Endodermal cell (in vitro differentiated cells): ENCODE data around the gene OSBPL8. TPM values are rescaled to one million over a fixed set of nuclear protein-coding genes. Genes with fewer than 3 reads are reported as not detected.
"Not testable (repeated sequence)": the region's sequence is repeated elsewhere in the genome, so short reads cannot be mapped to it uniquely, and the experiment has no call there.

Experiments used
- DNase-seq: peaks from one replicate; pipeline ENCODE4 v3.0.0-alpha.2; 2017
- H3K27ac ChIP-seq: 2 replicates; pipeline ENCODE4 v1.5.1; 2013; ENCODE audit warnings: mild to moderate bottlenecking, low read depth, low read length, moderate library complexity
- H3K27me3 ChIP-seq: 2 replicates; pipeline ENCODE4 v1.6.1; 2013; ENCODE audit warnings: mild to moderate bottlenecking, low read length, moderate library complexity; ENCODE audit not compliant: insufficient read depth, control insufficient read depth, poor library complexity, severe bottlenecking
- H3K36me3 ChIP-seq: 2 replicates; pipeline ENCODE4 v1.7.0; 2013; ENCODE audit warnings: mild to moderate bottlenecking, low read length, moderate library complexity; ENCODE audit not compliant: control insufficient read depth, insufficient read depth
- H3K4me1 ChIP-seq: one replicate; pipeline ENCODE4 v1.7.0; 2013; ENCODE audit warnings: low read length; ENCODE audit not compliant: control insufficient read depth, insufficient read depth
- H3K4me3 ChIP-seq: 2 replicates; pipeline ENCODE4 v1.5.1; 2013; ENCODE audit warnings: mild to moderate bottlenecking, low read length, moderate library complexity
- H3K9ac ChIP-seq: 2 replicates; pipeline ENCODE4 v1.6.1; 2013; ENCODE audit warnings: mild to moderate bottlenecking, low read length, moderate library complexity; ENCODE audit not compliant: poor library complexity, severe bottlenecking; ENCODE audit errors: extremely low read depth
- H3K9me3 ChIP-seq: 2 replicates; pipeline ENCODE4 v1.6.1; 2013; ENCODE audit warnings: mild to moderate bottlenecking, low read length, moderate library complexity; ENCODE audit not compliant: control insufficient read depth
- H3K27ac Mint-ChIP-seq: 2 replicates; pipeline ENCODE4 v1.8.0; 2020; ENCODE audit warnings: mixed read lengths
- H3K27me3 Mint-ChIP-seq: 2 replicates; pipeline ENCODE4 v1.8.0; 2021; ENCODE audit warnings: mild to moderate bottlenecking, mixed read lengths; ENCODE audit not compliant: insufficient read depth
- H3K36me3 Mint-ChIP-seq: 2 replicates; pipeline ENCODE4 v1.8.0; 2020; ENCODE audit warnings: low read depth, mixed read lengths
- H3K4me1 Mint-ChIP-seq: 2 replicates; pipeline ENCODE4 v1.8.0; 2020; ENCODE audit warnings: mixed read lengths
- H3K4me3 Mint-ChIP-seq: 2 replicates; pipeline ENCODE4 v1.8.0; 2020; ENCODE audit warnings: mild to moderate bottlenecking, moderate library complexity, mixed read lengths
- H3K9me3 Mint-ChIP-seq: 2 replicates; pipeline ENCODE4 v1.8.0; 2020; ENCODE audit warnings: mild to moderate bottlenecking, mixed read lengths
- CTCF ChIP-seq: fragments of 200-600 bp; sonication (generic); conservative IDR thresholded peaks from 2 replicates; pipeline ENCODE4 v1.5.0; 2021; ENCODE audit warnings: antibody characterized with exemption, mild to moderate bottlenecking
- WGBS, 2 experiments: methylation state at CpG; one replicate each; pipeline versions ENCODE4 v1.1.5 to v1.1.7; 2013; ENCODE audit warnings: missing lambda C conversion rate in 2 of 2, mixed read lengths in 1 of 2; ENCODE audit not compliant: insufficient coverage in 1 of 2, insufficient read length in 1 of 2; 5-methylcytosine and 5-hydroxymethylcytosine counted together
- total RNA-seq, 2 donors: library from RNA; stranded (reverse); fragmentation: NEBNext Ultra II Directional in 1 of 2; extraction: Animal tissue kit (Norgen Biotek cat#: 25700) in 1 of 2; gene quantifications; 2 replicates in 1 of 2; 3 replicates in 1 of 2; pipeline ENCODE4 v1.2.1, GENCODE V29; 2021

Gene OSBPL8
- total RNA-seq, 2 donors from 2014 or later = 44.0 to 58.8 TPM

- peaks cover 50% of the 10 kb centered on the region for H3K36me3 ChIP-seq
- Mint-ChIP-seq H3K4me1 (no peaks in the 10 kb centered on the region), H3K9me3 (peaks cover 11% of the 10 kb centered on the region), H3K27me3 (no peaks in the 10 kb centered on the region), H3K4me3 (no peak overlapping the region), H3K36me3 (peaks cover 67% of the 10 kb centered on the region), H3K27ac (no peak overlapping the region)
- no peak overlapping the region for H3K27ac ChIP-seq
- no peaks in the 10 kb centered on the region for H3K27me3 ChIP-seq
- no peak overlapping the region for H3K4me3 ChIP-seq
- no peak overlapping the region for H3K9ac ChIP-seq
- no peak for DNase-seq
- H3K4me1 ChIP-seq = no peaks in the 10 kb centered on the region
- no peak for TF ChIP-seq CTCF
- WGBS, 2 experiments = 92% methylated on average over 1 of the region's 1 CpG; no CpG with 5 or more reads in 1 of the 2 experiments
- peaks cover 12% of the 10 kb centered on the region for H3K9me3 ChIP-seq
These were observed 193.4 kb downstream of the OSBPL8 start for GRCh38 chr12:76366163-76366562.

- not testable (repeated sequence) for H3K4me1 Mint-ChIP-seq, H3K27me3 Mint-ChIP-seq, H3K27ac ChIP-seq, H3K27ac Mint-ChIP-seq, H3K4me3 Mint-ChIP-seq, H3K4me1 ChIP-seq, H3K27me3 ChIP-seq, DNase-seq, H3K4me3 ChIP-seq, H3K9ac ChIP-seq
- 92 to 94% methylated on average over 2 to 5 of the region's 5 CpGs for WGBS, 2 experiments
- peaks cover 78% of the 10 kb centered on the region for H3K36me3 Mint-ChIP-seq
- Histone ChIP-seq H3K9me3 (peaks cover 12% of the 10 kb centered on the region), H3K36me3 (peaks cover 40% of the 10 kb centered on the region)
- peaks cover 11% of the 10 kb centered on the region for H3K9me3 Mint-ChIP-seq
These were observed 195.4 kb downstream of the OSBPL8 start for GRCh38 chr12:76364131-76364530.

- H3K4me3 ChIP-seq = no peak overlapping the region
- no peak for DNase-seq
- 92 to 95% methylated on average over 9 of the region's 9 CpGs for WGBS, 2 experiments
- no peaks in the 10 kb centered on the region for H3K4me1 ChIP-seq
- no peaks in the 10 kb centered on the region for H3K4me1 Mint-ChIP-seq
- H3K27ac Mint-ChIP-seq = no peak overlapping the region
- no peak overlapping the region for H3K9ac ChIP-seq
- H3K27ac ChIP-seq = no peak overlapping the region
- H3K36me3 ChIP-seq = peaks cover 27% of the 10 kb centered on the region
- peaks cover 59% of the 10 kb centered on the region for H3K36me3 Mint-ChIP-seq
- no peaks in the 10 kb centered on the region for H3K9me3 ChIP-seq
- no peaks in the 10 kb centered on the region for H3K27me3 ChIP-seq
- peaks cover 11% of the 10 kb centered on the region for H3K9me3 Mint-ChIP-seq
- no peak overlapping the region for H3K4me3 Mint-ChIP-seq
- no peak for TF ChIP-seq CTCF
- no peaks in the 10 kb centered on the region for H3K27me3 Mint-ChIP-seq
These were observed 199.3 kb downstream of the OSBPL8 start for GRCh38 chr12:76360316-76360715.

GRCh38 chr12:76356071-76356470, 203.5 kb downstream of the OSBPL8 start:
- Histone ChIP-seq H3K4me1 (no peaks in the 10 kb centered on the region), H3K36me3 (peaks cover 29% of the 10 kb centered on the region), H3K9ac (no peak overlapping the region), H3K4me3 (no peak overlapping the region), H3K27ac (no peak overlapping the region), H3K9me3 (no peaks in the 10 kb centered on the region), H3K27me3 (no peaks in the 10 kb centered on the region)
- Mint-ChIP-seq H3K27me3 (no peaks in the 10 kb centered on the region), H3K4me3 (no peak overlapping the region), H3K36me3 (peaks cover 30% of the 10 kb centered on the region), H3K27ac (no peak overlapping the region), H3K4me1 (no peaks in the 10 kb centered on the region), H3K9me3 (no peaks in the 10 kb centered on the region)
- no peak for TF ChIP-seq CTCF
- no peak for DNase-seq
- WGBS, 2 experiments = no CpG with 5 or more reads among the region's 1 CpG
